Right cardiac atrium (tissue), 5 donors: ENCODE results near the gene MMP17. TPM values are rescaled to one million over a fixed set of nuclear protein-coding genes. Genes with fewer than 3 reads are reported as not detected.

Experiments
- ATAC-seq, 2 donors: fragments of 200-7000 bp; cut with Tn5 transposase; one replicate each; pipeline versions ENCODE4 v1.8.0 to v1.9.1; 2020; ENCODE audit warnings: moderate library complexity in 2 of 2, mild to moderate bottlenecking in 1 of 2
- DNase-seq, 3 donors: peaks; one replicate each; pipeline ENCODE4 v3.0.0-alpha.2; 2020
- H3K27ac ChIP-seq: one replicate; pipeline ENCODE4 v1.5.1; 2013; ENCODE audit warnings: mild to moderate bottlenecking, low read length, control low read depth, moderate library complexity
- H3K27me3 ChIP-seq: one replicate; pipeline ENCODE4 v1.6.1; 2013; ENCODE audit not compliant: control insufficient read depth, insufficient read depth
- H3K4me1 ChIP-seq: one replicate; pipeline ENCODE4 v1.6.1; 2013; ENCODE audit warnings: low read length; ENCODE audit not compliant: control insufficient read depth, insufficient read depth
- H3K4me3 ChIP-seq: one replicate; pipeline ENCODE4 v1.5.1; 2013; ENCODE audit warnings: low read length, control low read depth
- H3K9me3 ChIP-seq: one replicate; pipeline ENCODE4 v1.6.1; 2013; ENCODE audit warnings: low read length; ENCODE audit not compliant: control insufficient read depth
- WGBS: extraction: QIAGEN DNeasy Blood & Tissue Kit; methylation state at CpG from one replicate; pipeline ENCODE4 v1.1.7; 2013; 5-methylcytosine and 5-hydroxymethylcytosine counted together
- intact Hi-C, 4 donors: fragments of 100-400 bp; cut with DNase I; formaldehyde crosslinking; loops; one replicate each; pipeline versions ENCODE4 v1.11.0 to v1.14.0; 2022 to 2023
- polyA plus RNA-seq: library from polyadenylated mRNA; stranded (reverse); fragments of 200-250 nt; gene quantifications from one replicate; pipeline ENCODE4 v1.2.3, GENCODE V29; 2013
- total RNA-seq, 4 donors: library from RNA; stranded (reverse); fragmentation: NEBNext Ultra II Directional; extraction: Animal tissue kit (Norgen Biotek cat#: 25700); gene quantifications; one replicate each; pipeline ENCODE4 v1.2.1, GENCODE V29; 2021
- donor health status: healthy with polysubstance abuse.
- donor health status: DM: no; HTN: yes; CAD: no.
- donor health status: DM: no; HTN: no; CAD: no.
- donor health status: DM: no; HTN: yes; CAD: no; lungs with severe emphysema.
- donor health status: DM: yes; HTN: yes; CAD: no.

MMP17 gene
- total and polyA plus RNA-seq, 5 donors, result 0.89 to 2.4 (median 1.4) TPM

- no peaks in the 10 kb centered on the region for H3K27me3 ChIP-seq
- no peak for ATAC-seq
- H3K27ac ChIP-seq, result no peak overlapping the region
- peak in 2 of 3 donors; percentile 36 to 54 for DNase-seq
- 97% methylated on average over 6 of the region's 6 CpGs for WGBS
- H3K4me1 ChIP-seq, result peaks cover 9% of the 10 kb centered on the region
- H3K9me3 ChIP-seq, result no peaks in the 10 kb centered on the region
- no peak overlapping the region for H3K4me3 ChIP-seq
- intact Hi-C loops, result no loop called here
These were observed 72.2 kb downstream of the MMP17 start for GRCh38 chr12:131900397-131900796.

Other genes starting within 250 kb of the MMP17 start
- 10 to 100 TPM; 18.8 to 24.1 (median 22.8) TPM for gene SFSWAP, start 117.3 kb upstream of the MMP17 start, total RNA-seq
- 16.6 TPM for gene SFSWAP, start 117.3 kb upstream of the MMP17 start, polyA plus RNA-seq
- 10 to 100 TPM; 33.4 to 51.3 (median 48.0) TPM for gene ULK1, start 66.2 kb downstream of the MMP17 start, total RNA-seq
- gene ULK1, start 66.2 kb downstream of the MMP17 start, polyA plus RNA-seq, result 29.4 TPM
- gene PUS1, start 100.9 kb downstream of the MMP17 start, total RNA-seq, result 10 to 100 TPM in 1 of 4 donors, 1 to 10 TPM in 3; 7.2 to 13.7 (median 7.9) TPM
- 7.2 TPM for gene PUS1, start 100.9 kb downstream of the MMP17 start, polyA plus RNA-seq
- 10 to 100 TPM; 15.5 to 21.6 (median 18.1) TPM for gene EP400, start 121.5 kb downstream of the MMP17 start, total RNA-seq
- 10.1 TPM for gene EP400, start 121.5 kb downstream of the MMP17 start, polyA plus RNA-seq